GM23338 (cell line): ENCODE results near the gene MTRF1. TPM values are rescaled to one million over a fixed set of nuclear protein-coding genes. Genes with fewer than 3 reads are reported as not detected.

Experiments used
- ATAC-seq: fragments of 200-7000 bp; cut with Tn5 transposase; 3 replicates; pipeline ENCODE4 v1.9.1; 2020
- DNase-seq: peaks from one replicate; pipeline ENCODE4 v3.0.0-alpha.2; 2015; ENCODE audit warnings: low spot score
- H2AFZ ChIP-seq: fragments of 200-600 bp; sonication (generic); 2 replicates; pipeline ENCODE4 v1.8.0; 2016; ENCODE audit warnings: antibody characterized with exemption, mild to moderate bottlenecking, moderate library complexity
- H3F3A ChIP-seq: fragments of 200-600 bp; sonication (generic); replicated peaks from 2 replicates; pipeline ENCODE4 v1.8.0; 2017; ENCODE audit warnings: antibody characterized with exemption, mixed run types, low read depth
- H3K27ac ChIP-seq: fragments of 200-600 bp; sonication (generic); 2 replicates; pipeline ENCODE4 v1.6.1; 2016; ENCODE audit warnings: low read depth
- H3K27me3 ChIP-seq: fragments of 200-600 bp; sonication (generic); 2 replicates; pipeline ENCODE4 v1.8.0; 2016; ENCODE audit warnings: mild to moderate bottlenecking, mixed run types, moderate library complexity; ENCODE audit not compliant: insufficient read depth
- H3K36me3 ChIP-seq: fragments of 200-600 bp; sonication (generic); 2 replicates; pipeline ENCODE4 v1.8.0; 2016; ENCODE audit warnings: mild to moderate bottlenecking; ENCODE audit not compliant: insufficient read depth
- H3K4me1 ChIP-seq: fragments of 200-600 bp; sonication (generic); 2 replicates; pipeline ENCODE4 v1.8.0; 2016; ENCODE audit warnings: mild to moderate bottlenecking, moderate library complexity; ENCODE audit not compliant: insufficient read depth
- H3K4me2 ChIP-seq: fragments of 200-600 bp; sonication (generic); 2 replicates; pipeline ENCODE4 v1.7.1; 2017; ENCODE audit warnings: mixed run types
- H3K4me3 ChIP-seq: fragments of 200-600 bp; sonication (generic); 2 replicates; pipeline ENCODE4 v1.6.1; 2016; ENCODE audit warnings: mixed run types
- H3K79me2 ChIP-seq: fragments of 200-600 bp; sonication (generic); replicated peaks from 2 replicates; pipeline ENCODE4 v1.8.0; 2017; ENCODE audit warnings: mild to moderate bottlenecking; ENCODE audit not compliant: insufficient read depth
- H3K9me2 ChIP-seq: fragments of 200-600 bp; sonication (generic); 2 replicates; pipeline ENCODE4 v1.8.0; 2017; ENCODE audit not compliant: insufficient read depth
- H4K20me1 ChIP-seq: fragments of 200-600 bp; sonication (generic); replicated peaks from 2 replicates; pipeline ENCODE4 v1.8.0; 2017; ENCODE audit warnings: mild to moderate bottlenecking; ENCODE audit not compliant: insufficient read depth
- H3K27ac Mint-ChIP-seq: 2 replicates; pipeline ENCODE4 v1.8.0; 2020; ENCODE audit warnings: inconsistent platforms, mild to moderate bottlenecking, moderate library complexity, mixed read lengths
- H3K27me3 Mint-ChIP-seq: 3 replicates; pipeline ENCODE4 v1.8.0; 2022; ENCODE audit warnings: low read depth, mild to moderate bottlenecking, moderate library complexity, mixed read lengths, inconsistent platforms; ENCODE audit not compliant: insufficient read depth, poor library complexity
- H3K36me3 Mint-ChIP-seq: 3 replicates; pipeline ENCODE4 v1.8.0; 2021; ENCODE audit warnings: low read depth, mild to moderate bottlenecking, inconsistent platforms, moderate library complexity, mixed read lengths
- H3K4me1 Mint-ChIP-seq: 3 replicates; pipeline ENCODE4 v1.8.0; 2020; ENCODE audit warnings: mild to moderate bottlenecking, inconsistent platforms, mixed read lengths
- H3K4me3 Mint-ChIP-seq: 3 replicates; pipeline ENCODE4 v1.8.0; 2021; ENCODE audit warnings: moderate library complexity, mild to moderate bottlenecking, inconsistent platforms, mixed read lengths
- H3K9me3 Mint-ChIP-seq: 3 replicates; pipeline ENCODE4 v1.8.0; 2020; ENCODE audit warnings: moderate library complexity, mild to moderate bottlenecking, inconsistent platforms, mixed read lengths
- EZH2 ChIP-seq: fragments of 200-600 bp; sonication (generic); IDR thresholded peaks from one replicate; pipeline ENCODE4 v1.8.0; 2017; ENCODE audit warnings: antibody characterized with exemption, mild to moderate bottlenecking, low read depth; ENCODE audit not compliant: unreplicated experiment
- POLR2AphosphoS5 ChIP-seq: IDR thresholded peaks from 2 replicates; pipeline ENCODE4 v1.6.1; 2016; ENCODE audit warnings: antibody characterized with exemption, low read depth
- ZNF114 ChIP-seq: fragments of 250-450 bp; sonication (Bioruptor Pico); IDR thresholded peaks from 2 replicates; pipeline ENCODE4 v1.5.0; 2020; ENCODE audit warnings: mild to moderate bottlenecking, moderate library complexity
- polyA plus RNA-seq: library from polyadenylated mRNA; unstranded; fragments of >200 nt; fragmentation: Nextera tagmentation; extraction: Ambion mirVana; gene quantifications from 2 replicates; pipeline ENCODE4 v1.2.1, GENCODE V29; 2016
- total RNA-seq: library from RNA; depleted of rRNA; stranded (reverse); fragments of >200 nt; shearing (Covaris generic); gene quantifications from 2 replicates; pipeline ENCODE4 v1.2.3, GENCODE V29; 2014
- TF ChIP-seq, protein P1 (sequence below): fragments of 250-450 bp; sonication (Bioruptor Pico); IDR thresholded peaks from 2 replicates; pipeline ENCODE4 v1.5.0; 2020; ENCODE audit warnings: mild to moderate bottlenecking, moderate library complexity

The MTRF1 gene
- total and polyA plus RNA-seq, 2 experiments from 2014 or later = 18.4 to 22.6 TPM

- TF ChIP-seq, protein P1, sequence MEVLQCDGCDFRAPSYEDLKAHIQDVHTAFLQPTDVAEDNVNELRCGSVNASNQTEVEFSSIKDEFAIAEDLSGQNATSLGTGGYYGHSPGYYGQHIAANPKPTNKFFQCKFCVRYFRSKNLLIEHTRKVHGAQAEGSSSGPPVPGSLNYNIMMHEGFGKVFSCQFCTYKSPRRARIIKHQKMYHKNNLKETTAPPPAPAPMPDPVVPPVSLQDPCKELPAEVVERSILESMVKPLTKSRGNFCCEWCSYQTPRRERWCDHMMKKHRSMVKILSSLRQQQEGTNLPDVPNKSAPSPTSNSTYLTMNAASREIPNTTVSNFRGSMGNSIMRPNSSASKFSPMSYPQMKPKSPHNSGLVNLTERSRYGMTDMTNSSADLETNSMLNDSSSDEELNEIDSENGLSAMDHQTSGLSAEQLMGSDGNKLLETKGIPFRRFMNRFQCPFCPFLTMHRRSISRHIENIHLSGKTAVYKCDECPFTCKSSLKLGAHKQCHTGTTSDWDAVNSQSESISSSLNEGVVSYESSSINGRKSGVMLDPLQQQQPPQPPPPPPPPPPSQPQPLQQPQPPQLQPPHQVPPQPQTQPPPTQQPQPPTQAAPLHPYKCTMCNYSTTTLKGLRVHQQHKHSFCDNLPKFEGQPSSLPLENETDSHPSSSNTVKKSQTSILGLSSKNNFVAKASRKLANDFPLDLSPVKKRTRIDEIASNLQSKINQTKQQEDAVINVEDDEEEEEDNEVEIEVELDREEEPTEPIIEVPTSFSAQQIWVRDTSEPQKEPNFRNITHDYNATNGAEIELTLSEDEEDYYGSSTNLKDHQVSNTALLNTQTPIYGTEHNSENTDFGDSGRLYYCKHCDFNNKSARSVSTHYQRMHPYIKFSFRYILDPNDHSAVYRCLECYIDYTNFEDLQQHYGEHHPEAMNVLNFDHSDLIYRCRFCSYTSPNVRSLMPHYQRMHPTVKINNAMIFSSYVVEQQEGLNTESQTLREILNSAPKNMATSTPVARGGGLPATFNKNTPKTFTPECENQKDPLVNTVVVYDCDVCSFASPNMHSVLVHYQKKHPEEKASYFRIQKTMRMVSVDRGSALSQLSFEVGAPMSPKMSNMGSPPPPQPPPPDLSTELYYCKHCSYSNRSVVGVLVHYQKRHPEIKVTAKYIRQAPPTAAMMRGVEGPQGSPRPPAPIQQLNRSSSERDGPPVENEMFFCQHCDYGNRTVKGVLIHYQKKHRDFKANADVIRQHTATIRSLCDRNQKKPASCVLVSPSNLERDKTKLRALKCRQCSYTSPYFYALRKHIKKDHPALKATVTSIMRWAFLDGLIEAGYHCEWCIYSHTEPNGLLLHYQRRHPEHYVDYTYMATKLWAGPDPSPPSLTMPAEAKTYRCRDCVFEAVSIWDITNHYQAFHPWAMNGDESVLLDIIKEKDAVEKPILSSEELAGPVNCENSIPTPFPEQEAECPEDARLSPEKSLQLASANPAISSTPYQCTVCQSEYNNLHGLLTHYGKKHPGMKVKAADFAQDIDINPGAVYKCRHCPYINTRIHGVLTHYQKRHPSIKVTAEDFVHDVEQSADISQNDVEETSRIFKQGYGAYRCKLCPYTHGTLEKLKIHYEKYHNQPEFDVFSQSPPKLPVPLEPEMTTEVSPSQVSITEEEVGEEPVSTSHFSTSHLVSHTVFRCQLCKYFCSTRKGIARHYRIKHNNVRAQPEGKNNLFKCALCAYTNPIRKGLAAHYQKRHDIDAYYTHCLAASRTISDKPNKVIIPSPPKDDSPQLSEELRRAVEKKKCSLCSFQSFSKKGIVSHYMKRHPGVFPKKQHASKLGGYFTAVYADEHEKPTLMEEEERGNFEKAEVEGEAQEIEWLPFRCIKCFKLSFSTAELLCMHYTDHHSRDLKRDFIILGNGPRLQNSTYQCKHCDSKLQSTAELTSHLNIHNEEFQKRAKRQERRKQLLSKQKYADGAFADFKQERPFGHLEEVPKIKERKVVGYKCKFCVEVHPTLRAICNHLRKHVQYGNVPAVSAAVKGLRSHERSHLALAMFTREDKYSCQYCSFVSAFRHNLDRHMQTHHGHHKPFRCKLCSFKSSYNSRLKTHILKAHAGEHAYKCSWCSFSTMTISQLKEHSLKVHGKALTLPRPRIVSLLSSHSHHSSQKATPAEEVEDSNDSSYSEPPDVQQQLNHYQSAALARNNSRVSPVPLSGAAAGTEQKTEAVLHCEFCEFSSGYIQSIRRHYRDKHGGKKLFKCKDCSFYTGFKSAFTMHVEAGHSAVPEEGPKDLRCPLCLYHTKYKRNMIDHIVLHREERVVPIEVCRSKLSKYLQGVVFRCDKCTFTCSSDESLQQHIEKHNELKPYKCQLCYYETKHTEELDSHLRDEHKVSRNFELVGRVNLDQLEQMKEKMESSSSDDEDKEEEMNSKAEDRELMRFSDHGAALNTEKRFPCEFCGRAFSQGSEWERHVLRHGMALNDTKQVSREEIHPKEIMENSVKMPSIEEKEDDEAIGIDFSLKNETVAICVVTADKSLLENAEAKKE (CRISPR knock-in tag) = no peak
- TF ChIP-seq EZH2 (no peak), POLR2AphosphoS5 (no peak), ZNF114 (no peak)
These were observed 81.1 kb downstream of the MTRF1 start (continued) for GRCh38 chr13:41182231-41182630.

- ATAC-seq (no peak), DNase-seq (no peak)
- no peaks in the 10 kb centered on the region for H3K4me1 ChIP-seq
- H3K4me2 ChIP-seq = no peak overlapping the region
- H3K9me3 Mint-ChIP-seq = peaks cover 29% of the 10 kb centered on the region
- no peaks in the 10 kb centered on the region for H3K4me1 Mint-ChIP-seq
- no peak overlapping the region for H3K27ac Mint-ChIP-seq
- H3K27ac ChIP-seq = no peak overlapping the region
- H3K27me3 Mint-ChIP-seq = no peaks in the 10 kb centered on the region
- no peak overlapping the region for H2AFZ ChIP-seq
- peaks cover 29% of the 10 kb centered on the region for H3K36me3 Mint-ChIP-seq
- no peaks in the 10 kb centered on the region for H3F3A ChIP-seq
- TF ChIP-seq, protein P1 (CRISPR knock-in tag) = no peak
- H3K36me3 ChIP-seq = peaks cover 4% of the 10 kb centered on the region; the same call in 1 of the 2 replicates
- H3K9me2 ChIP-seq = no peaks in the 10 kb centered on the region
- no peaks in the 10 kb centered on the region for H3K79me2 ChIP-seq
- H3K4me3 Mint-ChIP-seq = no peak overlapping the region
- no peaks in the 10 kb centered on the region for H3K27me3 ChIP-seq
- H3K4me3 ChIP-seq = no peak overlapping the region
- no peaks in the 10 kb centered on the region for H4K20me1 ChIP-seq
These were observed 83.7 kb downstream of the MTRF1 start for GRCh38 chr13:41179593-41180250.
